ENCODE data around the gene GLIPR1L1. TPM values are rescaled to one million over a fixed set of nuclear protein-coding genes. Genes with fewer than 3 reads are reported as not detected.
A peak's percentile ranks its signal among the peaks of the same experiment; 100 is the strongest.

GLIPR1L1 gene
- polyA plus RNA-seq, 4 donors, result not detected

- H3K4me1 ChIP-seq (ENCODE audit: control insufficient read depth in 3 of 3, insufficient read depth in 2 of 3, low read depth in 1 of 3, low read length in 2 of 3), result no peaks in the 10 kb centered on the region
- no peak for DNase-seq
- no peak overlapping the region for H3K4me3 ChIP-seq (ENCODE audit: low read depth in 1 of 3, low read length in 3 of 3)
- 58 to 83% (median 59%) methylated on average over 1 of the region's 1 CpG for WGBS, 3 donors
- no peaks in the 10 kb centered on the region for H3K9me3 ChIP-seq (ENCODE audit: control insufficient read depth in 2 of 2, insufficient read depth in 1 of 2, low read depth in 1 of 2, low read length in 1 of 2)
- FAIRE-seq, result no peak
- no peaks in the 10 kb centered on the region for H3K27me3 ChIP-seq (ENCODE audit: control insufficient read depth in 3 of 3, insufficient read depth in 3 of 3, low read length in 3 of 3)
- no peaks in the 10 kb centered on the region for H3K36me3 ChIP-seq (ENCODE audit: control insufficient read depth in 3 of 3, insufficient read depth in 2 of 3, low read depth in 1 of 3, low read length in 3 of 3)
- H3K27ac ChIP-seq (ENCODE audit: low read depth in 1 of 3, low read length in 2 of 3), result no peak overlapping the region
Measured at GRCh38 chr12:75361408-75361807, 26.9 kb downstream of the GLIPR1L1 start.

- Histone ChIP-seq H3K4me3 (ENCODE audit: low read depth in 1 of 3, low read length in 3 of 3) (no peak overlapping the region), H3K4me1 (ENCODE audit: control insufficient read depth in 3 of 3, insufficient read depth in 2 of 3, low read depth in 1 of 3, low read length in 2 of 3) (no peaks in the 10 kb centered on the region), H3K9me3 (ENCODE audit: control insufficient read depth in 2 of 2, insufficient read depth in 1 of 2, low read depth in 1 of 2, low read length in 1 of 2) (no peaks in the 10 kb centered on the region), H3K27ac (ENCODE audit: low read depth in 1 of 3, low read length in 2 of 3) (peak overlapping the region in 1 of 3 donors; percentile 20), H3K27me3 (ENCODE audit: control insufficient read depth in 3 of 3, insufficient read depth in 3 of 3, low read length in 3 of 3) (no peaks in the 10 kb centered on the region), H3K36me3 (ENCODE audit: control insufficient read depth in 3 of 3, insufficient read depth in 2 of 3, low read depth in 1 of 3, low read length in 3 of 3) (no peaks in the 10 kb centered on the region)
- DNase-seq, result no peak
- FAIRE-seq, result no peak
Measured at GRCh38 chr12:75364919-75365318, 30.4 kb downstream of the GLIPR1L1 start.

- no peaks in the 10 kb centered on the region for H3K36me3 ChIP-seq (ENCODE audit: control insufficient read depth in 3 of 3, insufficient read depth in 2 of 3, low read depth in 1 of 3, low read length in 3 of 3)
- DNase-seq, result no peak
- WGBS, 3 donors, result 85 to 94% (median 91%) methylated on average over 1 of the region's 1 CpG
- no peak for FAIRE-seq
- H3K4me3 ChIP-seq (ENCODE audit: low read depth in 1 of 3, low read length in 3 of 3), result no peak overlapping the region
- H3K27me3 ChIP-seq (ENCODE audit: control insufficient read depth in 3 of 3, insufficient read depth in 3 of 3, low read length in 3 of 3), result no peaks in the 10 kb centered on the region
- H3K4me1 ChIP-seq (ENCODE audit: control insufficient read depth in 3 of 3, insufficient read depth in 2 of 3, low read depth in 1 of 3, low read length in 2 of 3), result no peaks in the 10 kb centered on the region
- no peak overlapping the region for H3K27ac ChIP-seq (ENCODE audit: low read depth in 1 of 3, low read length in 2 of 3)
- H3K9me3 ChIP-seq (ENCODE audit: control insufficient read depth in 2 of 2, insufficient read depth in 1 of 2, low read depth in 1 of 2, low read length in 1 of 2), result no peaks in the 10 kb centered on the region
Measured at GRCh38 chr12:75366629-75367028, 32.2 kb downstream of the GLIPR1L1 start.

- Histone ChIP-seq H3K4me1 (ENCODE audit: control insufficient read depth in 3 of 3, insufficient read depth in 2 of 3, low read depth in 1 of 3, low read length in 2 of 3) (no peaks in the 10 kb centered on the region), H3K27me3 (ENCODE audit: control insufficient read depth in 3 of 3, insufficient read depth in 3 of 3, low read length in 3 of 3) (no peaks in the 10 kb centered on the region), H3K9me3 (ENCODE audit: control insufficient read depth in 2 of 2, insufficient read depth in 1 of 2, low read depth in 1 of 2, low read length in 1 of 2) (no peaks in the 10 kb centered on the region), H3K4me3 (ENCODE audit: low read depth in 1 of 3, low read length in 3 of 3) (no peak overlapping the region), H3K36me3 (ENCODE audit: control insufficient read depth in 3 of 3, insufficient read depth in 2 of 3, low read depth in 1 of 3, low read length in 3 of 3) (no peaks in the 10 kb centered on the region), H3K27ac (ENCODE audit: low read depth in 1 of 3, low read length in 2 of 3) (no peak overlapping the region)
- WGBS, 3 donors, result 95 to 98% (median 97%) methylated on average over 2 of the region's 2 CpGs
- DNase-seq (no peak), FAIRE-seq (no peak)
Measured at GRCh38 chr12:75374971-75375370, 40.5 kb downstream of the GLIPR1L1 start.

GRCh38 chr12:75378354-75378753 is 43.9 kb downstream of the GLIPR1L1 start:
- Histone ChIP-seq H3K4me1 (ENCODE audit: control insufficient read depth in 3 of 3, insufficient read depth in 2 of 3, low read depth in 1 of 3, low read length in 2 of 3) (no peaks in the 10 kb centered on the region), H3K9me3 (ENCODE audit: control insufficient read depth in 2 of 2, insufficient read depth in 1 of 2, low read depth in 1 of 2, low read length in 1 of 2) (no peaks in the 10 kb centered on the region), H3K27ac (ENCODE audit: low read depth in 1 of 3, low read length in 2 of 3) (no peak overlapping the region), H3K36me3 (ENCODE audit: control insufficient read depth in 3 of 3, insufficient read depth in 2 of 3, low read depth in 1 of 3, low read length in 3 of 3) (no peaks in the 10 kb centered on the region), H3K4me3 (ENCODE audit: low read depth in 1 of 3, low read length in 3 of 3) (no peak overlapping the region), H3K27me3 (ENCODE audit: control insufficient read depth in 3 of 3, insufficient read depth in 3 of 3, low read length in 3 of 3) (no peaks in the 10 kb centered on the region)
- no peak for DNase-seq
- no peak for FAIRE-seq
- WGBS, 3 donors, result 91 to 96% (median 94%) methylated on average over 1 of the region's 1 CpG

- H3K27ac ChIP-seq (ENCODE audit: low read depth in 1 of 3, low read length in 2 of 3), result peak overlapping the region in 1 of 3 donors; percentile 45
- peaks cover 0 to 3% (median 3%) of the 10 kb centered on the region in 3 donors for H3K4me1 ChIP-seq (ENCODE audit: control insufficient read depth in 3 of 3, insufficient read depth in 2 of 3, low read depth in 1 of 3, low read length in 2 of 3)
- FAIRE-seq (no peak), DNase-seq (peak in 1 of 2 donors; percentile 10)
- H3K27me3 ChIP-seq (ENCODE audit: control insufficient read depth in 3 of 3, insufficient read depth in 3 of 3, low read length in 3 of 3), result no peaks in the 10 kb centered on the region
- no peaks in the 10 kb centered on the region for H3K9me3 ChIP-seq (ENCODE audit: control insufficient read depth in 2 of 2, insufficient read depth in 1 of 2, low read depth in 1 of 2, low read length in 1 of 2)
- H3K36me3 ChIP-seq (ENCODE audit: control insufficient read depth in 3 of 3, insufficient read depth in 2 of 3, low read depth in 1 of 3, low read length in 3 of 3), result no peaks in the 10 kb centered on the region
- no peak overlapping the region for H3K4me3 ChIP-seq (ENCODE audit: low read depth in 1 of 3, low read length in 3 of 3)
- WGBS, 3 donors, result 72 to 89% (median 80%) methylated on average over 1 of the region's 1 CpG
Measured at GRCh38 chr12:75389061-75389460, 54.6 kb downstream of the GLIPR1L1 start.

GRCh38 chr12:75389706-75390105 is 55.2 kb downstream of the GLIPR1L1 start:
- Histone ChIP-seq H3K9me3 (ENCODE audit: control insufficient read depth in 2 of 2, insufficient read depth in 1 of 2, low read depth in 1 of 2, low read length in 1 of 2) (no peaks in the 10 kb centered on the region), H3K27me3 (ENCODE audit: control insufficient read depth in 3 of 3, insufficient read depth in 3 of 3, low read length in 3 of 3) (no peaks in the 10 kb centered on the region), H3K27ac (ENCODE audit: low read depth in 1 of 3, low read length in 2 of 3) (no peak overlapping the region), H3K4me1 (ENCODE audit: control insufficient read depth in 3 of 3, insufficient read depth in 2 of 3, low read depth in 1 of 3, low read length in 2 of 3) (peaks cover 0 to 3% (median 3%) of the 10 kb centered on the region in 3 donors), H3K36me3 (ENCODE audit: control insufficient read depth in 3 of 3, insufficient read depth in 2 of 3, low read depth in 1 of 3, low read length in 3 of 3) (no peaks in the 10 kb centered on the region), H3K4me3 (ENCODE audit: low read depth in 1 of 3, low read length in 3 of 3) (no peak overlapping the region)
- peak; percentile 6 to 14 for DNase-seq
- 19 to 29% (median 21%) methylated on average over 1 of the region's 1 CpG for WGBS, 3 donors
- peak; percentile 33 for FAIRE-seq

- Histone ChIP-seq H3K4me1 (ENCODE audit: control insufficient read depth in 3 of 3, insufficient read depth in 2 of 3, low read depth in 1 of 3, low read length in 2 of 3) (peaks cover 0 to 3% (median 3%) of the 10 kb centered on the region in 3 donors), H3K9me3 (ENCODE audit: control insufficient read depth in 2 of 2, insufficient read depth in 1 of 2, low read depth in 1 of 2, low read length in 1 of 2) (no peaks in the 10 kb centered on the region), H3K4me3 (ENCODE audit: low read depth in 1 of 3, low read length in 3 of 3) (peak overlapping the region in 2 of 3 donors; percentile 78), H3K27me3 (ENCODE audit: control insufficient read depth in 3 of 3, insufficient read depth in 3 of 3, low read length in 3 of 3) (no peaks in the 10 kb centered on the region), H3K27ac (ENCODE audit: low read depth in 1 of 3, low read length in 2 of 3) (peak overlapping the region in 2 of 3 donors; percentile 56 to 95), H3K36me3 (ENCODE audit: control insufficient read depth in 3 of 3, insufficient read depth in 2 of 3, low read depth in 1 of 3, low read length in 3 of 3) (no peaks in the 10 kb centered on the region)
- DNase-seq (no peak), FAIRE-seq (no peak)
- 10 to 33% (median 22%) methylated on average over 6 of the region's 6 CpGs for WGBS, 3 donors
Measured at GRCh38 chr12:75390156-75390898, 55.9 kb downstream of the GLIPR1L1 start.
